NCI-H1436 treated with DMSO at 0.1 percent for 48 hours (cell line): ENCODE results near the gene HCRT.
"Not testable (repeated sequence)": the region's sequence is repeated elsewhere in the genome, so short reads cannot be mapped to it uniquely, and the experiment has no call there.

Source experiments
- DNase-seq: peaks from one replicate; lab custom pipeline; 2025; lab: John Stamatoyannopoulos, UW

The HCRT gene

DNA sequence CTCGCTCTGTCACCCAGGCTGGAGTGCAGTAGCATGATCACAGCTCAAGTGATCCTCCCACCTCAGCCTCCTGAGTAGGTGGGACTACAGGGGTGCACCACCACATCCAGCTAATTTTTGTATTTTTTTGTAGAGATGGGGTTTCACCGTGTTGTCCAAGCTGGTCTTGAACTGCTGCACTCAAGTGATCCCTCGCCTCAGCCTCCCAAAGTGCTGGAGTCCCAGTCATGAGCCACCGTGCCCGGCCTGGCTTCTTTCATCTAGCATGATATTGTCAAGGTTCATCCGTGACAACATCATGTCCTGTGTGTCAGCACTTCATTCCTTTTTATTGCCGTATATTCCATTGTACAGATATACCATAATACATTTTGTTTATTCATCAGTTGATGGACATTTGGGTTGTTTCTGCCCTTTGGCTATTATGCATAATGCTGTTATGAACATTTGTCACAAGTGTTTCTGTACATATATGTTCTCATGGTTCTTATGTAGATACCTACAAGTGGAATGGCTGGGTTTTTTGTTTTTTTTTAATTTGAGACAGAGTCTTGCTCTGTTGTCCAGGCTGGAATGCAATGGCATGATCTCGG lies 12.4 kb upstream of the HCRT start:
- DNase-seq = no peak

DNA sequence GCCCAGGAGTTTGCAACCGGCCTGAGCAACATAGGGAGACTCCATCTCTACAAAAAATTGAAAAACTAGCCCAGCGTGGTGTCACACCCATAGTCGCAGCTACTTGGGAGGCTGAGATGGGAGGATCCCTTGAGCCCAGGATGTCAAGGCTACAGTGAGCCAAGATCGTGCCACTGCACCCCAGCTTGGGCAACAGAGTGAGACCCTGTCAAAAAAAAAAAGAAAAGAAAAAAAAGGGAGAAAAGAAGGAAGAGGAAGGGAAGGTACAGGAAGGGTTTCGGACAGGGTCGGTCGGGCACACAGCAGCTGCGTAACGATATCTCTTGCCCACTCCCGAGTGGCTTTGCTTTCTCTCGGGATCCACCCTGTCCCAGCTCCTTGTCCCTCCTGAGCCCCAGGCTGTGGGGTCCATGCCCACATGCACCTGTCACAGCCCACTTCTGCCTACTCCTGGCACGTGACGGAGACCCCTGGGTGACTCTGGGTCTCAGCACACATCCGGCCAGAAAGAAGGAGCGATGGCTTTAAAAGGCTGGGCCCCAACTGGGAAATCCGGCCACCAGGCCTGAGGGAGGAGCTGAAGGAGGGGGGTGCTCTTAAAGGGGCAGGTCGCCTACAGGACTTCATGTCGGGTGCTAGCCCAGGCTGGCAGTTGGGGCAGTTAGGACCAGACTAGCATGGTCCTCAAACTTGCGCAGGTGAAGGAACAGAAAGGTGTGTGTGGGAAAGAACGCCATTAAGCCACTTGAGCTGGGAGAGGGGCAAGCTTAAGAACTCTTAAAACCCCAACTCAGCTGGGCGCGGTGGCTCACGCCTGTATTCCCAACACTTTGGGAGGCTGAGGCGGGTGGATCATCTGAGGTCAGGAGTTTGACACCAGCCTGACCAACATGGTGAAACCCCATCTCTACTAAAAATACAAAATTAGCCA lies 9.0 kb upstream of the HCRT start, which contains the start of gene GHDC:
TSS of gene GHDC (minus strand) at position 526 of the 931 bp plus-strand sequence. CDS start 913 bp downstream, outside the sequence.
- peak; percentile 52 for DNase-seq

DNA sequence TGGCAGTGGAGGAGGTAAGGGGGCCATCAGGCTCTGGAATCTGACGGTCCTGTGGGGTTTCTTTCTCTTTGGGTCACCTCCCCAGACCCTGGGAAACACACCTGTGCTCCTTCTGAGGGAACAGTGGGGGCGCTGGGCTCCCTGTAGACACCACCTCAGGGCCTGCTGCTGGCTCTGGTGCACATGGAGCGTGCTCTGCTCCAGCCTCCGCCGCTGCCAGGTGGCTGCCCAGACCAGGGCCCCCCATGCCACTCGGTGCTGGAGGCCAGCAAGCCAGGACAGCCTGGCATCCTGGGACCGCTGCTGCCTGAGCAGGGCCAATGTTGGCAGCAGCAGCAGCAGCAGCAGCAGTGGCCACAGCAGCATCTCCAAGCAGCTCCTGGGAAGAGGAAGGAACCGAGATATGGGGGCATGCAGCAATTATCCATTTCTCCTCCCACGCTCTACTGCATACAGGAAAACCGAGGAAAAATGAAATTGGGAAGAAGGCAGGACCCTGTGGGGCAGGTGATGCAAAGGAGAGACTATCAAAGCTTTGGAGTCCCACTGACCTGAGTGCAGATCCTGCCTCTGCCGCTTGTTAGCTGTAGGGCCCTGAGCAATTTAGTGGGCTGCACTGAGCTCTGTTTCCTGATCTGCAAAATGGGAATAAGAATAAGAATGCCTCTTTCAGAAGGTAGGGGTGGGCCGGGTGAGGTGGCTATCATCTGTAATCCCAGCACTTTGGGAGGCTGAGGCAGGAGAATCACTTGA lies 8.1 kb upstream of the HCRT start:
- no peak for DNase-seq

DNA sequence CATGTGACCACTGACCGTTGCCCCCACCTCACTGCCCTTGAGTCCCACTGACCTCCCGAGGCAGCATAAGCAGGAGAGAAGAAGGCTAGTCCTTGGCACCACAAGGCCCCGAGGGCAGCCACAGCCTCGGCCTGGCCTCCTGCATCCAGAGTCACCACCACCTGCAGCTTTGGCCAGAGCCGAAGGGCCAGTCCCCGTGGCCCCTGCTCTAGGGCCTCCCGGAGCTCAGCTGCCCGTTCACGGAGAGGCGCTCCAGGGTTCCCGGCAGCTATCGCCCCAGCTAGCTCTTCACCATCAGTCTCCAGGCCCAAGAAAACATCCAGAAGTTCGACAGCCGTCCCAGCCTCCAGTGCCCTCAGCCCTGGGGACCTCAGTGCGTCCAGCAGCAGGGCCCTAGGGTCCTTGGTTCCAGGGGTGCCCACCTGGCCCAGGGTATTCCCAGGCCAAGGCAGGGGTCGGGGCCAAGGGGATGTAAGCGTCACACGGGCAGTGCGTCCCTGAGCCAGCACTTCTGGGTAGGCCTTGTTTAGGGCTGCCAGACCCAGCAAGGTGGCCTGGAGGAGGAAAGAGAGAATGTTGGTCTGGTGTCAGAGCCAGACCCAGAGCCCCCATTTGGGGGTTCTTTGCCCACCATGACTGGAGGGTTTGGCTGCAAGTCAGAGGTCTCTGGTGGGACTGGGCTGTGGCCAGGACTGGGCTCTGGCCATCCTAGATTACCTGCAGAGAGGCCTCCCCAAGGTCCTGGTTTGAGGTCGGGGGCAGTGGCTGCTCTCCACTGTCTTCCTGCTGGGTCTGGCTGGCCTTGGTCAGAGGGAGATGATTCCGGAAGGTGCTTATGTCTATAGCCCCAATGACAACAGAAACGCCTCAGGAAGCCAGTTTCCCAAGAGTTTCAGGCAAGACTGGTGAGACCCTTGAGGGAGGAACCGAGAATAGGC lies 7.2 kb upstream of the HCRT start:
- DNase-seq = no peak

DNA sequence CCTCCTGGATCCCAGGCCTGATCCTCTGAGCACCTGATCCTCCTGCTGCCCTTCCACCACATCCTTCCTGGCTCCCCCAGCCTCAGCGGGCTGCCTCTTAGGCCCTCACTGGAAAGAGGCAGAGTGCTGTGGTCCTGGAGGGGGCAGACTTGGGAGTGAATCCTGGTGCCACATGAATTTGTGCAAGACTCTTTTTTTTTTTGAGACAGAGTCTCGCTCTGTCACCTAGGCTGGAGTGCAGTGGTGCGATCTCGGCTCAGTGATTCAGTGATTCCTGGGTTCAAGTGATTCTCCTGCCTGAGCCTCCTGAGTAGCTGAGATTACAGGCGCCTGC lies 6.0 kb upstream of the HCRT start:
- DNase-seq = no peak

DNA sequence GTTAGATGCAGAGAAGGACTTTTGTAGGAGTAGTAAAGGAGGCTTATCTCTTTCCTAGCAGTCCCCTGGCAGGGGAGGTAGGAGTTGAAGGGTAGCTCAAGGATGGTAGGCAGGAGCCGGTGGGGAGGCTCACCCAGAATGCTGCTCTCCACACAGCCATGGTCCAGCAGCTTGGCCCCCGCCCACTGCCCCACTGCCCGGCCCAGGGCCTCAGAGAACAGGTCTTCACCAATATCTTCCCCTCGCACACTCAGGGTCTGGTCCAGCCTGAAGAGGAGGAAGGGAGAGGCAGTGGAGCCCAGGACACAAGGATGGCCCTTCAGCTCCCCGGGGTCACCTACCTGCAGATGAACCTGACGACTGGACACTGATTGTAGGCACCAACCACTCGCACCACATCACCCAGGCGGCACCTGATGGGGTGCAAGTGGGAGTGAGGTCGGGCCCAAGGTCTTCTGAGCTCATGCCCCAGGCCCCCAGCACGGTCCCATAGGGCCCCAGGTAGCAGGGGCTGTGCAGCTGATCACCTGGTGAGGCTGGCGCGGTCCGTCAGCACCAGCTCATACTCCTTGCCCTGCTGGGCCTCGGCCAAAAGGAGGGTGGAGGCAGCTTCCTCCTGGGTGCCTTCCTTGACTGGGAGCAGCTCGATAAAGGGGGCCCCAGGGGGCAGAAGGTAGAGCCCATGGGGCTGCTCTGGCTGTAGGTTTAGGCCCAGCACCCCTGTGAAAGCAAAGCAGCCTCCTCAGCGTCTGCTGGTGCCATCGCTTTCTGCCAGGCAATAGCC lies 5.4 kb upstream of the HCRT start:
- no peak for DNase-seq

DNA sequence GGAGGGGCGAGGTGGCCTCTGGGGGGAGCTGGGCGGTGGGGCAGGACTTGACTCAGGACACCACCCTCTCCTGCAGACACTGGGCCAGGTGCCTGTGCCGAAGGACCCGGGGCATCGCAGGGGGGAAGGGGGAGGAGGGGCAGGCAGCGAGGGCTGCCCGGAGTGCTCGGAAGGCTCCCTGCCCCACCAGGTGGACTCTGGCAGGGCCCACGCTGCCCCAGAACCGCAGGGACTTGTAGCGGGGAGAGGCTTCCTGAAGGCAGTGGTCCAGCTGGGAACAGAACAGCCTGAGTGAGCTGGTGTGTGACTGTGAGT lies 4.4 kb upstream of the HCRT start:
- DNase-seq = no peak

DNA sequence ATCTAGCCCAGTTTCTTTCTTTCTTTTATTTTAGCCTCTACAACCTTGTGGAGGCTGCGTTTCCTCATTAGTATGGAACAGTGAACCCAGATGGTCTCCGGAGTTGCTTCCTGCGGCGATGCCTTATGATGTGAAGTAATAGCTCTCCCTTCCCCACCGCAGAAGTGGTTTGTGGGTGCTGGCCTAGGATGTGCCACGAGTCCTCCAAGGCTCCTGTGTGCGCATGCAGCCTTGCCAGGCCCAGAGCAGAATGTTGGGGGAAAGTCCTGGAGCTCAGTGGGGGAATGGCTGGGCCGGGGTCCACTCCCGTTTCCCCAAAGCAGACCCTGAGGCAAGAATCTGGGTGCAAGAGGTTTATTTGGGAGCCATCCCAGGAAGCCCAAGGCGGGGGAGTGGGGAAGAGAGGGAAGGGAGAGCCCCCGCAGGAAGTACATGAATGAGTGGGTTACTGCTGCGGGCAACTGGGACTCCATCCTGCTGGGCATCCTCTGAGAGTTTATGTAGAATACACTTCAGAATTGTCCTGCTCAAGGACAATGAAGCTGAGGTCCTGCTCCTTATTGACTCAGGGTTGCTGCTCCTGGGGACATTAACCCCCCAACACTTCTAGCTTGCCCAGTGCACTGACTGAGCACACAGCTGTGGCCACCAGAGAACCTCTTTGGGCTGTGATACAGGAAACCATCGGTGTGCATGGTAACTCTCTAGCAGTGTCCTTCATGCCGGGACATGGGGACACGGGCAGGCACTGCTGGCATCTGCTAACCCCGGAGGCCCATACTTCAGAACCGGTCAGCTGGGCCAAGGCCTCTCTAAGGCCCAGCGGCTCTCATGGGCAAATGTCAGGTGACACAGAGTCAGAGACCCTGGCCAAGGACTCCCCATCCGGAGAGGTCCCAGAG lies 3.7 kb upstream of the HCRT start:
- DNase-seq = no peak

DNA sequence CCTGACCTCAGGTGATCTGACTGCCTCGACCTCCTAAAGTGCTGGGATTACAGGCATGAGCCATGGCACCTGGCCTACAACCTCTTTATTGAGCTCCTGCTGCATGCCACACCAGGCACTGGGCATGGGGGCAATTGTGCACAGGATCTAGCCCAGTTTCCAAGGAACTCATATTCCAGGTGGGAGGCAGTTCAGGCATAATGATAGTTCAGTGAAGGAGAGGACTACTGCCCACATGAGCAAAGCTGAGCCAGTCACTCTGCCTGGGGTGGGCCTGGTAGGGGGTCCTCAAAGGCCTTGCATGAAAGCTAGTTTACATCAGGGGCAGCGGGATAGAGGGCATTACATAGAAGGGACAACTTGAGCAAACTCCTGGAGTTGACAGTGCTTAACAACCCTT lies 2.6 kb upstream of the HCRT start:
- no peak for DNase-seq

DNA sequence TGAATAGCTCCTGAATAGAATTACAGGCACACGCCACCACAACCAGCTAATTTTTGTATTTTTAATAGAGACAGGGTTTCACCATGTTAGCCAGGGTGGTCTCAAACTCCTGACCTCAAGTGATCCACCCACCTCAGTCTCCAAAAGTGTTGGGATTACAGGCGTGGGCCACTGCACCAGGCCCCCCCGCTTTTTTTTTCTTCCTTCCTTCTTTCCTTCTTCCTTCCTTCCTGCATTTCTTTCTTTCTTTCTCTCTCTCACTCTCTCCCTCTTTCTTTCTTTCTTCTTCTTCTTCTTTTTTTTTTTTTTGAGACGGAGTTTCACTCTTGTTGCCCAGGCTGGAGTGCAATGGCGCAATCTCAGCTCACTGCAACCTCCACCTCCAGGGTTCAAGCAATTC lies 939 bp upstream of the HCRT start:
- not testable (repeated sequence) for DNase-seq

DNA sequence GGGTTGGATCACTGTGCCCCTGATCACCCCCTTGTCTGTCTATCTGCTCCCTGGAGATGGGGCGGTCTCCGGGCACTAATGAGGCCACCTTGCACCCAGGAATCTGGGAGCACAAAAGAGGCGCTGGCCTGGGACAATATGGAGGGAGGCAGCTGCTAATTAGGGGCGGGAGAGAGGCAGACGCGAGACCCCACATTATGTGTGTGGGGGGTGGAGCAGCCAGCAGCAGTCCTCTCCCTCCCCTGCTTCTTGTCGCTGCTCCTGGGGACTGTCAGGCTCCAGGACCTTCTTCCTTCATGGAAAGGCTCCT lies 324 bp upstream of the HCRT start:
- DNase-seq = no peak

DNA sequence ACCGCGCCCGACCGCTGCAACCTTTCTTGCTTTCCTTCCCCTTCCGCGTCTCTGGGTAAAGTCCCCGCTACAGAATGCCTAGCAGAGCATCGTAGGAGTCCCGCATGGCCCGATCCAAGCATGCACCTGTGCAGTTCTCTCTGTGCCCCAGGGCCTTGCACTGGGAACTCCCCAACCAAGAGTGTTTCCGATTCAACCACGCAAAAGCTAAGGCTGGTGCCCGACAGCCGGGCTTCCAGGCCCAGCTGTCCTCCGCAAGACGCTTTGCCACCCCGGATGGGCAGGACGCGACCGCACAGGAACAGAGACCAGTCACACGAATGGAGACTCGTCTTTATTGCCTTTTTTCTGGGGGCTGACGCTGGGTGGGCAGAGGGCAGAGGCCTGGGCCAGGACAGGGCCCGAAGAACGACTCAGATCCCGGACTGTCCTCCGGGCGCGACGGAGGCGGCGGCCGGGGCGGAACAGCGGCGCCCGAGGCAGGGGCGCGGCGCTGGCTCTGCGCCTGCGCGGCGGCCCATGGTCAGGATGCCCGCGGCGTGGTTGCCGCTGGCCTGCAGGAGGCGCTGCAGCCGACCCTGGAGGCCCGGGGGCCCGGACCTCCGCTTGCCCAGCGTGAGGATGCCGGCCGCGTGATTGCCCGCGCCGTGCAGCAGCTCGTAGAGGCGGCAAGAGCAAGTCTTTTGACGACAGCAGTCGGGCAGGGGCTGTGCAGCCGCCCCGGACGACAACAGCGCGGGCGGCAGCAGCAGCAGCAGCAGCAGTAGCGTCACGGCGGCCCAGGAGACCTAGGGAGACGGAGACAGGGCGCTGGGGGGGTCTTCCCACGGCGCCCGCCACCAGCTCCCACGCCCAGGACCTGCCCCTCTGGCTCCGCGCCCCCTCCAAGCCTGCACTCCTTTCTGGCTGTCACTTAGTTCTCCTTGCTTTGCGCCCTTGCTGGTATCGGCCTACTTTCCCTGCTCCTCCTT lies 1.2 kb downstream of the HCRT start:
- DNase-seq = peak; percentile 3

DNA sequence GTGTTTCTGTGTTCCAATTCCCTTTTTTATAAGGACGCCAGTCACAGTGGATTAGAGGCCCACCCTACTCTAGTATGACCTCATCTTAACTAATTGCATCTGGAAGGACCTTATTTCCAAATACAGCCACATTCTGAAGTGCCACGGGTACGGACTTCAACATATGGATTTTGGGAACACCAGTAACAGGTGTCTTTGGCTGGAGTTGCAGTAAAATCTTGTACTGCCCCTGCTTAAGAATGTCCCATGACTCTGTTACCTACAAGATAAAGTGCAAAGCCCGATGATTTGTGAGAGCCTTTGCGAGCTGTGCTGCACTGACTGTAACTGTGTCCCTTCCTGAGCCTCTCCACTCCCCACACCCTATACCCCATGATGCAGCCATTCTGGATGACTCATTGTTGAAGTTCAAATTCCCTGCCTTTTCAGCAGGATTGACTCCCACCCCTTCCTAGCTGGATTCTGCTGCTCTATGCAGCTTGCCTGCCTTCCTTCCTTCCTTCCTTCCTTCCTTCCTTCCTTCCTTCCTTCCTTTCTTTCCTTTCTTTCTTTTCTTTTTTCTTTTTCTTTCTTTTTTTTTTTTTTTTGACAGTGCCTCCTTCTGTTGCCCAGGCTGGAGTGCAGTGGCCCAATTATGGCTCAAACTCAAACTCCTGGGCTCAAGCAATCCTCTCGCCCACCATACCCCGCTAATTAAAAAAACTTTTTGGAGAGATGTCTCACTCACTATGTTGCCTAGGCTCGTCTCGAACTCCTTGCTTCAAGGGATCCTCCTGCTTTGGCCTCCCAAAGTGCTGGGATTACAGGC lies 2.1 kb downstream of the HCRT start:
- no peak for DNase-seq

DNA sequence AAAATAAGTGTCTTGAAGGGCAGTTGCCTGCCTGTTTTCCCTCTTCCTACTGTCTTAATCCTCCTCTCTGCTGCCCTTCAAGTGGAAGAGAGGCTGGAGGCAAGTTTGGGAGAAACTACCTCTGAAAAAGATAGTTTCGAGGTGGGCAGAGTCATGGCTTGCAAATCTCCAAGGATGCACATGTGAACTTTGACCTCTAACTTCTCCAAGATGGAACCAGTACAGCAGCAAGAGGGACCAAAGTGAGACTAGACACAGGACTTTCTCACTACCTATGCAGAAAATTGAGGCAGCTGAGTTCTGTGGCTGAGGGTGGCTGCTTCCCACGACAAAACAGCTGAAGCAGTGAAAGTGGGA lies 3.4 kb downstream of the HCRT start:
- DNase-seq = no peak

DNA sequence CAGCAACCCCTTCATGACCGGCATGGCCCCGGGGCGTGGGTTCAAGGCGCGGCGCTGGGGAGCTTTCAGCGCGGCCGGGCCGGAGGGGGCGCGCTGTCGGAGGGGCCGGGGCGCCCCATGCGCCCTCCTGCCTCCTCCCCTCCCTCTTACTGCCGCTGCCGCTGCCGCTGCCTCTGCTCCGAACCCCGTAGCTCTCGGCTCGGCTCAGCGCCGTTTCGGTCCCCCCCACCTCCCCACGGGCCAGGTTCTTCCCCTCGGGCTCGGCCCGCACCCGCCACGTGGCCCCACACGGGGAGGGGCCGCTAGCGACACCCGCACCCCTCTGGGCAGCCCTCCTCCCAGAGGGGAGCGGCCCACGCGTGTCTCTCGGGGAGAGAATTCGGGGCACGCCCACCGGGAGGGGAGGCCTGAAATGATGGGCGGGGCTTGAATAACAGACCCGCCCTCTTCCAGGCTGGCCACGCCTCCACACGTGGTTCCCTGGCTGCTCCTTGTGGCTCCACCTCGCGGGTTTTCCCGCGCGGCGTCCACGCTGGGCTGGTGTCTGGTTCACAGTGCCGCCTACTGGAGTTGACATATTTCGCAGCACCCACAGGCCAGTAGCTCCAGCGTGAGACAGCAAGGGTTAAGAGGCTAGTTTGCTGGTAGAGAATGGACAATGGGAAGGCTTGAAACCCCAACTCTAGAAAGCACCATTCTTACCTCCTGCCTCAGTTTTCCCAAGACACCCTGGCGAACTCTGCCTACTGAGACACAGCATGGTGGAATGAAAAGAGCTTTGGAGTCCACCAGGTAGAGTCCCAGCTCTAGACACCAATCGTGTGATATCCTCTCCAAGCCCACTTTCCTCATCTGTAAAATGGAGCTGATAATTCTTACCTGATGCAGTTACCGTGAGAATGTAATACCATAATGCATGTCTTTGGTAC lies 4.1 kb downstream of the HCRT start, which contains the start of gene KCNH4:
TSS of gene KCNH4 (minus strand) at position 221 of the 929 bp plus-strand sequence. CDS start at position 24, 197 bp downstream.
- peak; percentile 67 for DNase-seq

DNA sequence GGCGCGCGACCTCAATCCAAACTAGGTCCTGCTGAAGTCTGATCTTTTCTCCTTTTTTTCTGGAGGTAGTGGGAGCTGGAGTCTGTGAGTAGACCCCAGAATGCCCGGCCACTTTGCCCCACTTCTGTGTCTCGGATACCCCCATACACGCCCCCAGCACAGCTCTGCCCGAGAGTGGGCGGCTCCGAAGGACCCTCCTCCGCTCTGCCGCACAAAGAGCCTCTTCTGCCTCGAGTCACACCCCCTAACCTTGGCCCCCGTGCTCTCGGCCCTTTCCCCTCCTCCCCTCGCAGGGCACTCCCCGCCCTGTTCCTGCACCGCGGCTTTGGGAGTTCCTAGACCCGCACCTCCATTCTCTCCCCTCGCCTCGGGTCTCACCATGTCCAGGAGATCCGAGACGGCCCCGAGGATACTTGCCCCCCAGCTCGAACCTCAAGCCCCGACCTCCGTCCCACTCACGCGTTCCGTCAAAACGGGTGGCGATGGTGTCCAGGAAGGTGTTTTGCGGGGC lies 4.8 kb downstream of the HCRT start:
- DNase-seq = no peak

DNA sequence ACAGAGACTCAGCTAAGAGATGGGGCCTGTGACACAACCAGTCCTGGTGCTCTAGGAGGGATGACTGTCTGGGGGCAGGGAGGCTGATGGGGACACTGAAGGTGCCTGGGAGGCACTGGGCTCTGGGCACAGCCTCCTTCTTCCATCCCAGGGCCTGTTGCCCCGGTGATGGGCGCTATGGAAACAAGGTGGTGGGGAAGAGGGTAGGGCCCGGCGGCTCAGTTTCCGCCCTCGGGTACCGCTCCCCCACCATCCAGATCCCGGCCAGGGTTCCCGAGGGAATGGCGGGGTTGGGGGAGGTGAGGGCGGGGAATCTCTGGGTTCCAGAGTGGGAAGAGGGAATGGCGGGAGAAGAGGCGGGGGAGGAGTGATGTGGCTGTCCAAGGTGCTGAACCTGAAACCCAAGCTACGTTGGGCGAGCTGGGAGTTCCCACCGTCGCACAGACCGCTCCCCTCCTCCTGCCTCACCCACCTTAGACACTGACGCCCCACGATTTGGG lies 5.3 kb downstream of the HCRT start:
- peak; percentile 12 for DNase-seq
